Peyer's patch (tissue), 4 donors: ENCODE measurements around the gene SNRPA1.

ENCODE experiments used
- CTCF ChIP-seq, 6 experiments: fragments of 450-650 bp in 4 of 6; fragments of 200-600 bp in 2 of 6; sonication (generic) in 1 of 6; IDR thresholded peaks; one replicate each; pipeline ENCODE4 v1.5.1; 2017 to 2019; ENCODE audit warnings: antibody characterized with exemption in 6 of 6, mild to moderate bottlenecking in 3 of 6, moderate library complexity in 1 of 6
- POLR2A ChIP-seq, 2 donors: fragments of 450-650 bp; IDR thresholded peaks; one replicate each; pipeline ENCODE4 v1.5.1; 2017; ENCODE audit warnings: antibody characterized with exemption in 2 of 2, mild to moderate bottlenecking in 2 of 2, moderate library complexity in 2 of 2

- TF ChIP-seq POLR2A (IDR thresholded peaks at IDR 0.05) (no peak), CTCF (IDR thresholded peaks at IDR 0.05) (peak in 2 of 6 experiments; percentile 31 to 32)
These were observed 25.4 kb downstream of the SNRPA1 start for GRCh38 chr15:101269479-101270223.
